Effector memory CD8-positive, alpha-beta T cell (primary cell): ENCODE data around the gene ADORA1.

ENCODE experiments used
- ATAC-seq: fragments of 150-1000 bp; cut with Tn5 transposase; replicated peaks from 2 replicates; pipeline ENCODE4 v1.10.0; 2021; ENCODE audit warnings: mild to moderate bottlenecking, moderate library complexity
- DNase-seq, 3 experiments: peaks; one replicate each; pipeline ENCODE4 v3.0.0; 2021
- H3K27ac Mint-ChIP-seq, 2 donors: one replicate each; pipeline ENCODE4 v1.8.0; 2022; ENCODE audit warnings: mild to moderate bottlenecking in 2 of 2, mixed read lengths in 2 of 2, moderate library complexity in 2 of 2
- H3K27me3 Mint-ChIP-seq, 2 donors: one replicate each; pipeline ENCODE4 v1.8.0; 2022; ENCODE audit warnings: mixed read lengths in 2 of 2
- H3K36me3 Mint-ChIP-seq: one replicate; pipeline ENCODE4 v1.8.0; 2022; ENCODE audit warnings: mild to moderate bottlenecking, moderate library complexity, mixed read lengths; ENCODE audit not compliant: insufficient read depth
- H3K4me1 Mint-ChIP-seq, 2 donors: one replicate each; pipeline ENCODE4 v1.8.0; 2022; ENCODE audit warnings: low read depth in 2 of 2, mixed read lengths in 2 of 2
- H3K4me3 Mint-ChIP-seq, 2 donors: one replicate each; pipeline ENCODE4 v1.8.0; 2022; ENCODE audit warnings: mild to moderate bottlenecking in 2 of 2, mixed read lengths in 2 of 2, moderate library complexity in 2 of 2
- H3K9me3 Mint-ChIP-seq, 2 donors: one replicate each; pipeline ENCODE4 v1.8.0; 2022; ENCODE audit warnings: mixed read lengths in 2 of 2
- total RNA-seq, 9 experiments: gene quantifications; one replicate each; lab custom pipeline; 2026; lab: John Stamatoyannopoulos, UW

The ADORA1 gene
- 0 to 0.24 (median 0) reads per million in 9 experiments for total RNA-seq

GRCh38 chr1:203127666-203128430 lies at the start of gene ADORA1:
ADORA1 (plus strand) TSS chr1:203127726; CDS start chr1:203128842, 1,116 bp downstream.
- Mint-ChIP-seq H3K4me3 (peak within 1 kb of the TSS in 1 of 2 donors; percentile 41), H3K27ac (no peak within 1 kb of the TSS), H3K27me3 (peaks cover 75 to 90% of the 10 kb centered on the region in 2 donors), H3K36me3 (no peaks in the 10 kb centered on the region), H3K9me3 (no peaks in the 10 kb centered on the region), H3K4me1 (peaks cover 6 to 11% of the 10 kb centered on the region in 2 donors)
- no peak for ATAC-seq
- no peak for DNase-seq

GRCh38 chr1:203077956-203078355 lies 49.6 kb upstream of the ADORA1 start:
- peaks cover 82 to 95% of the 10 kb centered on the region in 2 donors for H3K27me3 Mint-ChIP-seq
- H3K9me3 Mint-ChIP-seq: no peaks in the 10 kb centered on the region

GRCh38 chr1:203078478-203078877 lies 49.0 kb upstream of the ADORA1 start:
- Mint-ChIP-seq H3K36me3 (no peaks in the 10 kb centered on the region), H3K4me1 (peaks cover 4% of the 10 kb centered on the region in 2 donors), H3K27me3 (peaks cover 82 to 95% of the 10 kb centered on the region in 2 donors), H3K4me3 (no peak overlapping the region), H3K27ac (no peak overlapping the region), H3K9me3 (no peaks in the 10 kb centered on the region)
- DNase-seq (no peak), ATAC-seq (no peak)

More at GRCh38 chr1:203077956-203078355, 49.6 kb upstream of the ADORA1 start:
- ATAC-seq (no peak), DNase-seq (no peak)
- Mint-ChIP-seq H3K4me3 (no peak overlapping the region), H3K4me1 (peaks cover 4% of the 10 kb centered on the region in 2 donors), H3K36me3 (no peaks in the 10 kb centered on the region), H3K27ac (no peak overlapping the region)

- Mint-ChIP-seq H3K9me3 (no peaks in the 10 kb centered on the region), H3K36me3 (no peaks in the 10 kb centered on the region), H3K4me1 (peaks cover 4% of the 10 kb centered on the region in 2 donors), H3K27me3 (peaks cover 69 to 83% of the 10 kb centered on the region in 2 donors), H3K27ac (no peak overlapping the region), H3K4me3 (no peak overlapping the region)
- DNase-seq (no peak), ATAC-seq (no peak)
Observed at GRCh38 chr1:203080456-203080855, 47.1 kb upstream of the ADORA1 start.

- Mint-ChIP-seq H3K27ac (no peak overlapping the region), H3K9me3 (no peaks in the 10 kb centered on the region), H3K4me1 (no peaks in the 10 kb centered on the region), H3K4me3 (no peak overlapping the region), H3K36me3 (no peaks in the 10 kb centered on the region), H3K27me3 (peaks cover 68 to 84% of the 10 kb centered on the region in 2 donors)
- ATAC-seq (no peak), DNase-seq (no peak)
Observed at GRCh38 chr1:203081465-203082230, 45.9 kb upstream of the ADORA1 start.

GRCh38 chr1:203082231-203082505 lies 45.4 kb upstream of the ADORA1 start:
- Mint-ChIP-seq H3K27me3 (peaks cover 68 to 84% of the 10 kb centered on the region in 2 donors), H3K27ac (no peak overlapping the region), H3K9me3 (no peaks in the 10 kb centered on the region), H3K36me3 (no peaks in the 10 kb centered on the region), H3K4me3 (no peak overlapping the region), H3K4me1 (no peaks in the 10 kb centered on the region)
- ATAC-seq (no peak), DNase-seq (no peak)

- Mint-ChIP-seq H3K9me3 (no peaks in the 10 kb centered on the region), H3K27ac (no peak overlapping the region), H3K4me1 (no peaks in the 10 kb centered on the region), H3K36me3 (no peaks in the 10 kb centered on the region), H3K27me3 (peaks cover 66 to 84% of the 10 kb centered on the region in 2 donors), H3K4me3 (no peak overlapping the region)
- DNase-seq (no peak), ATAC-seq (no peak)
Observed at GRCh38 chr1:203082571-203083462, 44.7 kb upstream of the ADORA1 start.

GRCh38 chr1:203083463-203083921 lies 44.0 kb upstream of the ADORA1 start:
- H3K27me3 Mint-ChIP-seq: peaks cover 66 to 83% of the 10 kb centered on the region in 2 donors
- no peaks in the 10 kb centered on the region for H3K36me3 Mint-ChIP-seq
- H3K4me1 Mint-ChIP-seq: no peaks in the 10 kb centered on the region
- H3K27ac Mint-ChIP-seq: no peak overlapping the region
- H3K9me3 Mint-ChIP-seq: no peaks in the 10 kb centered on the region
- ATAC-seq: no peak
- no peak overlapping the region for H3K4me3 Mint-ChIP-seq
- DNase-seq: no peak

GRCh38 chr1:203084588-203085527 lies 42.7 kb upstream of the ADORA1 start:
- Mint-ChIP-seq H3K36me3 (no peaks in the 10 kb centered on the region), H3K27ac (no peak overlapping the region), H3K9me3 (no peaks in the 10 kb centered on the region), H3K4me3 (no peak overlapping the region), H3K4me1 (no peaks in the 10 kb centered on the region), H3K27me3 (peaks cover 66 to 78% of the 10 kb centered on the region in 2 donors)
- no peak for DNase-seq
- ATAC-seq: no peak

GRCh38 chr1:203085528-203086406 lies 41.8 kb upstream of the ADORA1 start, which contains the start of gene MYOG:
MYOG (minus strand) TSS chr1:203086012; CDS start chr1:203085961, 51 bp downstream.
- no peaks in the 10 kb centered on the region for H3K36me3 Mint-ChIP-seq
- no peaks in the 10 kb centered on the region for H3K4me1 Mint-ChIP-seq
- DNase-seq (no peak), ATAC-seq (no peak)
- no peak within 1 kb of the TSS for H3K4me3 Mint-ChIP-seq
- H3K9me3 Mint-ChIP-seq: no peaks in the 10 kb centered on the region
- H3K27me3 Mint-ChIP-seq: peaks cover 65 to 78% of the 10 kb centered on the region in 2 donors
- H3K27ac Mint-ChIP-seq: no peak within 1 kb of the TSS

- Mint-ChIP-seq H3K9me3 (no peaks in the 10 kb centered on the region), H3K4me1 (no peaks in the 10 kb centered on the region), H3K27me3 (peaks cover 63 to 78% of the 10 kb centered on the region in 2 donors), H3K36me3 (no peaks in the 10 kb centered on the region), H3K27ac (no peak overlapping the region), H3K4me3 (no peak overlapping the region)
- ATAC-seq: no peak
- DNase-seq: no peak
Observed at GRCh38 chr1:203086992-203087763, 40.3 kb upstream of the ADORA1 start.
